Measurements from ENCODE around the gene RER1.

GRCh38 chr1:2414297-2414958 lies 22.8 kb downstream of the RER1 start:
- no peak for TF ChIP-seq EZH2 (IDR thresholded peaks at IDR 0.05; ENCODE audit: borderline replicate concordance, low read depth, low read length, severe bottlenecking)
- TF ChIP-seq CTCF (IDR thresholded peaks at IDR 0.05; ENCODE audit: borderline replicate concordance, extremely low read depth, low read length, poor library complexity, severe bottlenecking): peak; percentile 95
